Stimulated activated CD8-positive, alpha-beta memory T cell treated with anti-CD3 and anti-CD28 coated beads, Interleukin-15, amount 100 ng/mL, for 1 hour (primary cell): Measurements from ENCODE around the gene TRIOBP.
"Not testable (repeated sequence)": the region's sequence is repeated elsewhere in the genome, so short reads cannot be mapped to it uniquely, and the experiment has no call there.

ENCODE experiments used
- DNase-seq: peaks from one replicate; pipeline ENCODE4 v3.0.0-alpha.2; 2020; ENCODE audit warnings: low read depth

Gene TRIOBP

DNA sequence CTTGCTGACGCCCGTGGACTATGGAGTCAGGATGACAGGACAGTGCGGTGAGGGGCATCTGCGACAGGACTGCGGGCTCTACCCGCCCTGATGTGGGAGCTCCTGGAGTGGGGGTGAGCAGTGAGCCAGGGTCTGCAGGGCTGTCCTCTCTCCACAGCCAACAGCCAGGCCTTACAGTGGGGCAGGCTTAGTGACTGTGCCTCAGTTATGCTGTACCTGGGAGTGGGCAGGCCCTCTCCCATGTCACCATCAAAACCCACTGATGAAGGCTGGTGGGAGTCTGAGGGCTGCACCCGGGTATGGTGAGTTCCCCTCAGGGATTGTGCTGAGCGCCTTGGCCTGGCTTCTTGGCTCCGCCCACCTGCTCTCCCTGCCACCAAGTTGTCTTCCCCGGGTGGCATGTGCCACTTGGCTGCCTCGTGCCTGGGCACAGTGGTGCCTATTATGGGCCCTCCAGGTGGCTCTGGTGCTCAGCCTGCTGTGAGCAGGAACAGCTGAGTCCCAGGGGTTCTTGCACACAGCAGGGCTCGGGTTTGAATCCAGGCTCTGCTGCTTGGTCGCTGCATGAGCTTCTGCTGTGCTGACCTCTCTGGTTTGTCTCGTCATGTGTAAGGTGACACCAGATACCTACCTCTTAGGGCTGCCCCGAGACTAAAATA lies 4.1 kb upstream of the TRIOBP start:
- no peak for DNase-seq

DNA sequence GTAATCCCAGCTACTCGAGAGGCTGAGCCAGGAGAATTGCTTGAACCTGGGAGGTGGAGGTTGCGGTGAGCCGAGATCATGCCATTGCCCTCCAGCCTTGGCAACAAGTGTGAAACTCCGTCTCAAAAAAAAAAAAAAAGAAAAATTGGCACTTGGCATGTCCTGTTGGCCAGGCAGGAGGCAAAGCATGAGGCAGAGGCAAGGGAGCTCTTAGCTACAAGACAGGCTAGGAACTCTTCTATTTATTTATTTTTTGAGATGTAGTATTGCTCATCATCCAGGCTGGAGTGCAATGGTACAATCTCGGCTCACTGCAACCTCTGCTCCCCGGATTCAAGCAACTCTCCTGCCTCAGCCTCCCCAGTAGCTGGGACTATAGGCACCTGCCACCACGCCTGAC lies 2.7 kb upstream of the TRIOBP start:
- not testable (repeated sequence) for DNase-seq

DNA sequence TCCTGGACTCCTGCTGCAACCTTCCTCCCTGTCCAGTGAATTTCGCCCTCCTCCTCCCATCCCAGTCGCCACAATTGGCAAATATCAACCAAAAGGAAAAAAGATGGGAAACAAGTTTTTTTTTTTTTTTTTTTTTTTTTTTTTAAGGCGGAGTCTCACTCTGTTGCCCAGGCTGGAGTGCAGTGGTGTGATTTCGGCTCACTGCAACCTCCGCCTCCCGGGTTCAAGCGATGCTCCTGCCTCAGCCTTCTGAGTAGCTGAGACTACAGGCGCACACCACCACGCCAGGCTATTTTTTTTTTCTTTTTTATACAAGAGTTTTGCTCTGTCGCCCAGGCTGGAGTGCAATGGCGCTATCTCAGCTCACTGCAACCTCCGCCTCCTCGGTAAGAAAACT lies 590 bp upstream of the TRIOBP start:
- DNase-seq, result not testable (repeated sequence)

DNA sequence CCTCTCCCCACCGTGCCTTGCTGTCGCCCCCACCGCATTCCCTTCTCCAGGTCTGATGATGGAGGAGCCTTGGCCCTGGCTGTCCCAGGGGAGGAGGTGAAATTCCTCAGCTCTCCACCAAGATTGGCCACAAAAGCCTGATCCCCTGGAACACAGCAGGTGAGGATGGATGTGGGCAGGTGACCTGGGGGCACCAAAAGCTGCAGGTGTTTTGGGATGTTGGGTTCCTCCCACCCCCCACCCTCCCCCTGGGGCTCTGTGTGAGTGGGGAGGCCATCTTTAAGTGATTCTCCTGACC lies 639 bp downstream of the TRIOBP start:
- DNase-seq, result no peak

DNA sequence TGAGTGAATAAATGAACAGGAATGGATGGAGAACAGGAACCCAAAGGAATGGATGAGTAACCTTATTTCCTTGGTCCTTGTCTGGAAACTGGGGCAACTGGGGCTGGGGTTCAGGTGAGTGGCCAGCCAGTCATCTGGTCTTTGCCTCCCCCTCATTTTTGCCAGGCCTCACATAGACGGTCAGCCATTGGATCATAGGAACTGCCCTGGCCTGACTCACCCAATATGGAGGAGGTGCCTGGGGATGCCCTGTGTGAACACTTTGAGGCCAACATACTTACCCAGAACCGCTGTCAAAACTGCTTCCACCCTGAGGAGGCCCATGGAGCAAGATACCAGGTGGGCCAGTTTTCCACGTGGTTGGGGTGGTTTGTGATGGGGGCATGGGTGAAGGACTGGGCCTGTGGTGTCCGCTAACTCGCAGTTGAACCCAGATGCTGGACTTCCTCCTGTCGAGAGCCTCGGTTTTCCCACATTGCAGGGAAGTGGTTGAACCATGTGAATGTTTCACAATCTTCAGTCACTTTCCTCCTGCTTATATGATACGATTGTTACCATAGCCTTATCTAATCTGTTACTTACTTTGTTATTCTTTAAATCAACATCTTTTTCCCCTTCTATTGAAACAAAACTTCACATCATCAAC lies 4.4 kb downstream of the TRIOBP start:
- DNase-seq, result no peak

DNA sequence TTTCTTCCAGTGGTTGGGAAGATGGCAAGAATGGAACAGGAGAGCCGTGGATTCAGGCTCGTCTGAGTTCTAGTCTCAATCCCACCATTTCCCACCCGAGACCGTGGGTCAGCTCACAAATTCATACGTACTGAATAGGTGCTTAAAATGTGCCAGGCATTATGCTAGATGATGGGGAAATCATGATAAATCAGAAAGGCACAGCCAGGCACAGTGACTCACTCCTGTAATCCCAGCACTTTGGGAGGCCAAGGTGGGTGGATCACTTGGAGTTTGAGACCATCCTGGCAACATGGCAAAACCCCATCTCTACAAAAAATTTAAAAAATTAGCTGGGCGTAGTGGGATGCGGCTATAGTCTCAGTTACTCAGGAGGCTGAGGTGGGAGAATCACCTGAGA lies 7.1 kb downstream of the TRIOBP start:
- no peak for DNase-seq

DNA sequence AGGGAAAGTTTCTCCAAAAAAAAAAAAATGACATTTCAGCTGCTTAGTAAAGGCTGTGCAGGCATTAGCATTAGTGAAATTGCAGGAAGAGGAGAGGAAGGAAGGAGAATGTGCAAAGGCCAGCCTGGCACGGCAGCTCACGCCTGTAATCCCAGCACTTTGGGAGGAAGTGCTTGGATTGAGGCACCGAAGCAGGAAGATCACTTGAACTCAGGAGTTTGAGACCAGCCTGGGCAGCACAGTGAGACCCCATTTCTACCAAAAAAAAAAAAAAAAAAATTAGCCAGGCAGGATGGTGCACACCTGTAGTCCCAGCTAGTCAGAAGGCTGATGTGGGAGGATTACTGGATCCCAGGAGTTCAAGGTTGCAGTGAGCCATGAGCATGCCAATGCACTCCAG lies 7.8 kb downstream of the TRIOBP start:
- no peak for DNase-seq

DNA sequence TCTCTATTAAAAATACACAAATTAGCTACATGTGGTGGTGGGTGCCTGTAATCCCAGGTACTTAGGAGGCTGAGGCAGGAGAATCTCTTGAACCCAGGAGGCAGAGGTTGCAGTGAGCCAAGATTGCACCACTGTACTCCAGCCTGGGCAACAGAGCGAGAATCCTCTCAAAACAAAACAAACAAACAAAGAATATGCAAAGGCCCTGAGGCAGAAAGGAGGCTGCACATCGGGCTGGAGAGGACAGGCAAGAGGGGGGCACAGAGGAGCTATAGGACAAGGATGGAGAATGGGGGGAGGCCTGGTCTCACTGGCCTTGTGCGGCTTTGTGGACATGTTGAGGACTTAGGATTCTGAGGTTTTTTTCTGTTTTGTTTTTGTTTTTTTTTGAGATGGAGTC lies 8.4 kb downstream of the TRIOBP start:
- DNase-seq, result no peak

DNA sequence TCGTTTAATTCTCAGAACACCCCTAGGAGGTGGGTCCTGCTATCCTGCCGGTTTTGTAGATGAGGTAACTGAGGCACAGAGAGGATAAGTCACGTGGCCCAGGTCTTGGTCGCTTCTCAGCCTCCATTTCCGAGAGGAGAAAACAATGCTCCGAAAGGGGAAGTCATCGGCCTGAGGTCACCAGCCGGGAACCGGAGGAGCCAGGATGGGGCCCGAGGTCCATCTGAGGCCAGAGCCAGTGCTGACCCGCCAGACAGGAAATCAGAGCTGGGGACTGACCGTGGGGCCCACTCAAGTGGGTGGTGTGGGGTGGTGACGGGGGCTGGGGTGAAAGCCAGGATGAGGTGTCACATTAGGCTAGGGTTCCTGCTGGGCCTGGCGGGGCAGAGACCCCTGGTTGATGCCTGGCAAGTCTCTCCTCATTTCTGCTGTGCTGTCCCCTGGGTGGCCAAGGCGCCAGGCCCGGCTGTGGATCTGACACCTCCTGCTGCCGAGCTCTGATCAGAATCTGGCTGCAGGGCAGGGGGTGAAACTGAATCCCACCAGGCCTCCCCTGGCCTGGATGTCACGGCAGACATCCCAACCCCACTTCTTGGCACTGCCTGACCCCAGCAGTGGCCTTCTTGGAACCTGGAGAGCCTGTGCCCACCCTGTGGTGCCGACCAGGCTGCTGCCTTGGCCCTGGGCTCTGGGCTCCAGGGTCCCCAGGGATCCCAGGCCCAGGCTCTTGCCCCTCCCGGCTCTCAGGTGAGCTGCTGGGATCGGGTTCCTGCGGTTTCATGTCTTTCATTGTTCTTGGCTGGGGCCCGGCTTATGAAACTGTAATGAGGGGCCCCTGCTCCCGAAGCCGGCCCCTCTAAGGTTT lies 12.0 kb downstream of the TRIOBP start:
- DNase-seq, result no peak

DNA sequence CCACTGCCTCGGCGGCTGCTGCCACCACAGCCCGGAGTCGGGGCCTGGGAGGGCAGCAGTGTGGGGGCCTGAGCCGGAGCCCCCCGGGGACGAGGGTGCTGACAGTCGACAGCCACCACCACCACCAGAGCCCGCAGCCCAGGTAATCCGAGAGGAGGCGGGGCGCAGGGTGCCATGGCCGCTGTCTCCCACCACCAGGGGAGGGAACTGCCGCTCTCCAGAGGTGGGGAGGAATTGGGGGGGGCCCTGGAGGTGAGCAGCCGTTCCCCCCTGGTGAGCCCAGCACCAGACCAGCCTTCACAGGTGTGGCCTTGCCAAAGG lies 12.6 kb downstream of the TRIOBP start:
- DNase-seq, result no peak

DNA sequence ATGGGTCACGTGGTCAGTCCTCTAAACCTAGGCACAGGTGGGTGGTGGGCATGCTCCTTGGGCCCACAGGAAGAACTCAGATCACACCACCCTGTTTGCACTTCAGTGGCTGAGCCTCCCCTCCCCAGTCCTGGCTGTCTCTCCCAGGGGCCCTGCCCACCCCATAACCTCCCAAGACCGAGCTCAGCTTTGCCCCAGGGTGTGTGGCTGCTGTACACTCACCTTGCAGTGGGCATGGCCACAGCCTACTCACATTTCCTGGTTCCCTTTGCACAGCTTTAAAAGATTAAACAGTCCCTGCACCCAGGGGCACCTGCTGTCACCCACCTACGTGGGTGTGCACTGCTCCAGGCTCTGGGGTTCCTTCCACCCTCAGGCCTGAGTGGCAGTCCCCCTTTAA lies 13.8 kb downstream of the TRIOBP start:
- no peak for DNase-seq

DNA sequence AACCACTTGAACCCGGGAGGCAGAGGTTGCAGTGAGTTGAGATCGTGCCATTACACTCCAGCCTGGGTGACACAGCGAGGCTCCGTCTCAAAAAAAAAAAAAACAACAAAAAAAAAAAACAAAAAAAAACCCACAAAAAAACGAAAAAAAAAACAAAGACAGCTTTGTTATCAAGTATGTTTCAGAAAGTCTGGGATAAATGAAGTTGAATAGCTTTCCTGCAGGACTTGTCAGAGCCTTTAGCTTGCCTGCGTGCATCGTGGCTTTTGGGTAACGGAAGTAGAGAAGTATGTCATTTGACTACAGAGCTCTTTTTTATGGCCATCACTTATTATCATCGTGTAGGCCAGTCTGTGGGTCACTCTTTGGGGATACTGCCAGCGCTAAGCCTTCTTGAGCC lies 14.6 kb downstream of the TRIOBP start:
- DNase-seq, result no peak

DNA sequence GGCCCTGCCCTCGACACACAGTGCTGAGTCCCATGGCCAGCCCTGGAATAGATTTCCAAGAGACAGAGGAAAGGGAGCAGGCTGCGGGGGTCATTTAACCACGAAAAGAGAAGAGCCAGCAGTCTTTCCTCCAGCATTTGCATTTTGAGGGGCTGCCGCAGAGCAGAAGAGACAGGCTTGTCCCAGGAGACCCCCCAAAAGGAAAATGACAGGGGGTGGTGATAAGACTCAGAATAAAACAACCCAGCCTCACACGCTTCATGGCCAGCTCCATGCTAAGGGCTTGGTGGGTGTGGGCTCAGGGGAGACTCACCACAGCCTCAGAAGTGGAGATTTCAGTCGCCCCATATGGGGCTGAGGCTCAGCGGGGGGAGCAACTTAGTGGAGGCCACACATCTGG lies 16.9 kb downstream of the TRIOBP start:
- no peak for DNase-seq

DNA sequence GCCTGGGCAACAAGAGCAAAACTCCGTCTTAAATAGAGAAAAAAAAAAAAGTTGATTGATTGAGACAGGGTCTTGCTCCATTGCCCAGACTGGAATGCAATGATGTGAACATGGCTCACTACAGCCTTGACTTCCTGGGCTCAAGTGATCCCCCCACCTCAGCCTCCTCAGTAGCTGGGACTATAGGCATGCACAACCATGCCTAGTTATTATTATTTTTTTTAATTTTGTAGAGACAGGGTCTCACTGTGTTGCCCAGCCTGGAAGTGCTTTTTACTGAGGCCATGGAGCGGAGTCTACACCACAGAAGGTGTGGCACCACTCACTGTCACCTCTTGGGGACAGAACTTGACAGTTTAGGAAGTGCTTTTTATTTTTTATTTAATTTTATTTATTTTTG lies 17.8 kb downstream of the TRIOBP start:
- no peak for DNase-seq

DNA sequence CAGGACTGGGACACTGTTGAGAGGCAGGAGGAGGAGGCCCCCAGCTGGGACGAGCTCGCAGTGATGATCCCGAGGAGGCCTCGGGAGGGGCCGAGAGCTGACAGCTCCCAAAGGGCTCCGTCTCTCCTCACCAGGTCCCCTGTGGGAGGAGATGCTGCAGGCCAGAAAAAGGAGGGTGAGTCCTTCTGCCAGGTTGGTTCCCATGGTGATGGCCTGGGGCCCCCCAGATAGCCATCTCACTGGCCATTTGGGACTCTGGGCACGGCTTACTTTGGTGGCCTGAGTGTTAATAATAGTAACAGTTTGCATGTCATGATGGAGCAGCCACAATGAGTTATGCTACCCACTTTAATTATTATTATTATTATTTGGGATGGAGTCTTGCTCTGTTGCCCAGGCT lies 18.9 kb downstream of the TRIOBP start:
- no peak for DNase-seq

DNA sequence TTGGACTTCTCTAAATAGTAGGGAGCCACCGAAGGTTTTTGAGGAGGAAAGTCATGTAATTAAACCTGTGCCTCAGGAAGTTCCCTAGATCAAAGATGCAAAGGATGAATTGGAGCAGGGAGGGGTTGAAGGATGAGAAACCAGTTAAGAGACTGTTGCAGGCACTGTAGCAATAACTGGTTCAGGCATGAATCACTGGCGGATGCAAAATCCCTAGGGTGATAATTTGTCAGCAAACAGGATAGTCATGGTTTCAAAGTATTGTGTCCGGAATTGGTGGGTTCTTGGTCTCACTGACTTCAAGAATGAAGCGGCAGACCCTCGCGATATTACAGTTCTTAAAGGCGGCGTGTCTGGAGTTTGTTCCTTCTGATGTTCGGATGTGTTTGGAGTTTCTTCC lies 19.9 kb downstream of the TRIOBP start:
- DNase-seq, result no peak

DNA sequence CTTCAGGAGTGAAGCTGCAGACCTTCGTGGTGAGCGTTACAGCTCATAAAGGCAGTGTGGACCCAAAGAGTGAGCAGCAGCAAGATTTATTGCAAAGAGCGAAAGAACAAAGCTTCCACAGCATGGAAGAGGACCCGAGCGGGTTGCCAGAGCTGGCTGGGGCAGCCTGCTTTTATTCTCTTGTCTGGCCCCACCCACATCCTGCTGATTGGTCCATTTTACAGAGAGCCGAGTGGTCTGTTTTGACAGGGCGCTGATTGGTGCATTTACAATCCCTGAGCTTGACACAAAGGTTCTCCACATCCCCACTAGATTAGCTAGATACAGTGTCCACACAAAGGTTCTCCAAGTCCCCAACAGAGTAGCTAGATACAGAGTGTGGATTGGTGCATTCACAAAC lies 20.4 kb downstream of the TRIOBP start:
- DNase-seq, result not testable (repeated sequence)

DNA sequence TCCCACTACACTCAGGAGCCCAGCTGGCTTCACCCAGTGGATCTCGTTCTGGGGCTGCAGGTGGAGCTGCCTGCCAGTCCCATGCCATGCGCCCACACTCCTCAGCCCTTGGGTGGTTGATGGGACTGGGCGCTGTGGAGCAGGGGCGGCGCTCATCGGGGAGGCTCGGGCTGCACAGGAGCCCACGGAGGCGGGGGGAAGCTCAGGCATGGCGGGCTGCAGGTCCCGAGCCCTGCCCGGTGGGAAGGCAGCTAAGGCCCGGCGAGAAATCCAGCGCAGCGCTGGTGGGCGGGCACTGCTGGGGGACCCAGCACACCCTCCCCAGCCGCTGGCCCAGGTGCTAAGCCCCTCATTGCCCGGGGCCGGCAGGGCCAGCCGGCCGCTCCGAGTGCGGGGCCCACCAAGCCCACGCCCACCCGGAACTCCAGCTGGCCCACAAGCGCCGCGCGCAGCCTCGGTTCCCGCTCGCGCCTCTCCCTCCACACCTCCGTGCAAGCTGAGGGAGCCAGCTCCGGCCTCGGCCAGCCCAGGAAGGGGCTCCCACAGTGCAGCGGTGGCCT lies 21.0 kb downstream of the TRIOBP start:
- not testable (repeated sequence) for DNase-seq

DNA sequence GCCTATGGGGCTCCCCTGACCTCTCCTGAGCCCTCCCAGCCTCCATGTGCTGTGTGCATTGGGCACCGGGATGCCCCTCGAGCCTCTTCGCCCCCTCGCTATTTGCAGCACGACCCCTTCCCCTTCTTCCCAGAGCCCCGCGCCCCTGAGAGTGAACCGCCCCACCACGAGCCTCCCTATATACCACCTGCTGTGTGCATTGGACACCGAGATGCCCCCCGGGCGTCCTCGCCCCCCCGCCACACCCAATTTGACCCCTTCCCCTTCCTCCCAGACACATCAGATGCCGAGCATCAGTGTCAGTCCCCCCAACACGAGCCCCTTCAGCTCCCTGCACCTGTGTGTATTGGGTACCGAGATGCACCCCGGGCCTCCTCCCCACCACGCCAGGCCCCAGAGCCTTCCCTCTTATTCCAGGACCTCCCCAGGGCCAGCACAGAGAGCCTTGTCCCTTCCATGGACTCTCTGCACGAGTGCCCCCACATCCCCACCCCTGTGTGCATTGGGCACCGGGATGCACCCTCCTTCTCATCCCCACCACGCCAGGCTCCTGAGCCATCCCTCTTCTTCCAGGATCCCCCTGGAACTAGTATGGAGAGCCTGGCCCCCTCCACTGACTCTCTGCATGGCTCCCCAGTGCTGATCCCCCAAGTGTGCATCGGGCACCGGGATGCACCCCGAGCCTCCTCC lies 28.8 kb downstream of the TRIOBP start:
- no peak for DNase-seq

DNA sequence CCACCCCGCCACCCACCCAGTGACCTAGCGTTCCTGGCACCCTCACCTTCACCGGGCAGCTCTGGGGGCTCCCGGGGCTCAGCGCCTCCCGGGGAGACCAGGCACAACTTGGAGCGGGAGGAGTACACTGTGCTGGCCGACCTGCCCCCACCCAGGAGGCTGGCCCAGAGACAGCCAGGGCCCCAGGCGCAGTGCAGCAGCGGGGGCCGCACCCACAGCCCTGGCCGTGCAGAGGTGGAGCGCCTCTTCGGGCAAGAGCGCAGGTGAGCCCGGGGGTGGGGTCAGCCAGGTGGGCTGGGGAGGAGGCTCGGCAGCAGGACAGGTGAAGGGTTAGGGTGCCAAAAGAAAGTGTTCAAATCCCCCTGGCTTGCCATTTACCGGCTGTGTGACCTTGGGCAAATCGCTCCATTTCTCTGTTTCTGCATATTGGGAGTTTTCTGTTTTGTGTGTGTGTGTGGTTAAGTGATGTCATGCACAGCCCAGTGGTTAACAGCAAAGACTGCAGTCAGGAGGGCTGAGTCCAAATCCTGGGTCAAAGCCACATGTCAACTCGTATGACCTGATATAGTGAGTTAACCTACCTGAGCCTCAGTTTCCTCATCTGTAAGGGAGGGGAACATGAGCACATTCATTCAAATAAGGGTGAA lies 29.5 kb downstream of the TRIOBP start:
- no peak for DNase-seq

DNA sequence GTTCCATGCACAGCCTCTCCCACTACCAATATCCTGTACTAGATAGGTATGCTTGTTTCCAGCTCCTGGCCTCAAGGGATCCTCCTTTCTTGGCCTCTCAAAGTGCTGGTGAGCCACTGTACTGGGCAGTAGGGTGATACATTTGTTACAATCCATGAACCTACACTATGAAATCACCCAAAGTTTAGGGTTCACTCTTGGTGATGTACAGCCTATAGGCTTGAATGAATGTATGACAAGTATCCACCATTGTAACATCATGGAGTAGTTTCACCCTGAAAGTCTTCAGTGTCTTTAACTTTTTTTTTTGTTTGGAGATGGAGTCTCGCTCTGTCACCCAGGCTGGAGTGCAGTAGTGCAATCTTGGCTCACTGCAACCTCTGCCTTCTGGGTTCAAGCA lies 31.8 kb downstream of the TRIOBP start:
- no peak for DNase-seq

DNA sequence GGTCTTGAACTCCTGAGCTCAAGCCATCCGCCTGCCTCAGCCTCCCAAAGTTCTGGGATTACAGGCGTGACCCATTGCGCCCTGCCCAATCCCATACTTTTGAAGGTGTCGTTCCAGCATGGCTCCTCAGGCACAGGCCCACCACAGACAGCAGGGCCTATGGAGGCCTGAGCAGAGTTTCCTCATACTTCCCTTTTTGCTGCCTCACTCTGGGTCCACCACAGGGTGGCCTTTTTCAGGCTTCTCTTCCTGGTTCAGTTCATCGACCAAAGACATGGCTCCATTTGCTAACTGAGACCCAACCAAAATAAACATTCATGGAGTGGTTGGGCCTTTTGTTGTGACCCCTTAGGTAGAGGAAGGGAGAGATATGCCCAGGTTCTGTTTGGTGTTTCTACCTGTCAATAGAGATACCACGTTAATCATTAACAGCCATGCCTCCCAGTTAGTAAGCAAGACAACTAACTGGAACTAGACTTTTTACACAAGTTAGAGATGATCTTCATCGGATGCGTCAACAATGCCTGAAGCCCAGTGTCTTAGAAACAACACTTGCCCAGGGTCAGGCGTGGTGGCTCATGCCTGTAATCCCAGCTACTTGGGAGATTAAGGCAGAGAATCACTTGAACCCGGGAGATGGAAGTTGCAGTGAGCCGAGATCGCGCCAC lies 35.1 kb downstream of the TRIOBP start:
- DNase-seq, result no peak
